ENCODE measurements around the gene ANKRD39. TPM values are rescaled to one million over a fixed set of nuclear protein-coding genes. Genes with fewer than 3 reads are reported as not detected.

Gene ANKRD39
- total RNA-seq, 1 donor, result 6.1 TPM

DNA sequence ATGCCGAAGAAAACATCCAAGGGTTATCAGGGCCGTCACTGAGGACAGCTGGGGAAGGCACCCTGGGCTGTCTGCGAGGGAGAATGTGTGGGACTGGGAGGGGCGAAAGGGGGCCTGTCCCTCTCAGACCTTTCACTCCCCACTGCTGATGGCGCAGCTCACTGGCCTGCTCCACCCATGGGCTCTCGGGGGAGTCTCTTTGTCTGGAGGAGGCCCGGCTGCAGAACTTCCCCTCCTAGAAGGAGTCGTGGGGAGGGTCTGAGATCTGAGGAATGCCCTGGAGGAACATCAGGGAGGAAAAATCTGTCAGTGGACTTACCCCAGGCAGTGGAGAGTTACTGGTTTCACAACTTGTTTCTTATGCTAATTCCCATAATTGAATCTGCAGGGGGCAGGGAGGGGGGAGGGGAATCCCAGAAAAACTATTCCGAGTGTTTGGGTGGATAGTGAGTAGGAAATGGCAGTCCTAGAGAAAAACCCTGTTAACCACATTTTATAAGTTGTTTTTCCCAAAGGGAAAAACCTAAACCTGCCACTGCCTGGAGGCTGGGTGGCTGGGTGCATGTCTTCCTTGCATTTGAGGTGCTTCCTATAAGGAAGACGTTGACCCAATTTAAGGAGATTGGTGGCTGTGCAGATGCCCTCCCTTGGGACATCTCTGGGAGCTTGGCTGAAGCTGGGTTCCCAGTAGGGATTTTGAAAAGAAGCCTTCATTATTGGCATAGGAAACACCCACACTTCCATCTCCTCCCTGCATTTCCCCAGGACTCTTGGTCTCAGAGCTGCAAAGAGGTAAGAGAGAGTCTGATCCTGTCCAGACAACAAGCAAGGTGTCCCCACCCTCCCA lies 23.8 kb upstream of the ANKRD39 start:
- DNase-seq (ENCODE audit: low read depth), result no peak
- TF ChIP-seq CTCF (IDR thresholded peaks at IDR 0.05; ENCODE audit: insufficient read depth, low read length), result no peak
- no peak overlapping the region for H3K4me3 ChIP-seq (ENCODE audit: low read depth, low read length)

DNA sequence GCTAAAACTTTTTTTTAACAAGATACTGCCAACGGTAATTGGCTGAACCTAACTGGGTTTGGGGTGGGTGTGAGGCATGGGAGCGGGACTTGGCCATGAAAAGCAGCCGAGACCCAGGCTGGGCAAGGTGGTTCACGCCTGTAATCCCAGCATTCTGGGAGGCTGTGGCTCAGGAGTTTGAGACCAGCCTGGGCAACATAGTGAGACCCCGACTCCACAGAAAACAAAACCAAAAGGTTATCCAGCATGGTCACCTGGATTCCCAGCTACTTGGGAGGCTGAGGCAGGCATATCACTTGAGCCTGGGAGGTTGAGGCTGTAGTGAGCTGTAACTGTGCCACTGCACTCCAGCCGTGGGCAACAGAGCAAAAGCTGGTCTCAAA lies 23.1 kb upstream of the ANKRD39 start:
- TF ChIP-seq CTCF (IDR thresholded peaks at IDR 0.05; ENCODE audit: insufficient read depth, low read length), result no peak
- H3K4me3 ChIP-seq (ENCODE audit: low read depth, low read length), result no peak overlapping the region
- DNase-seq (ENCODE audit: low read depth), result no peak

- TF ChIP-seq CTCF (IDR thresholded peaks at IDR 0.05; ENCODE audit: insufficient read depth, low read length), result no peak
- H3K4me3 ChIP-seq (ENCODE audit: low read depth, low read length), result no peak overlapping the region
- no peak for DNase-seq (ENCODE audit: low read depth)
Observed at GRCh38 chr2:96879545-96880040, 21.8 kb upstream of the ANKRD39 start.

DNA sequence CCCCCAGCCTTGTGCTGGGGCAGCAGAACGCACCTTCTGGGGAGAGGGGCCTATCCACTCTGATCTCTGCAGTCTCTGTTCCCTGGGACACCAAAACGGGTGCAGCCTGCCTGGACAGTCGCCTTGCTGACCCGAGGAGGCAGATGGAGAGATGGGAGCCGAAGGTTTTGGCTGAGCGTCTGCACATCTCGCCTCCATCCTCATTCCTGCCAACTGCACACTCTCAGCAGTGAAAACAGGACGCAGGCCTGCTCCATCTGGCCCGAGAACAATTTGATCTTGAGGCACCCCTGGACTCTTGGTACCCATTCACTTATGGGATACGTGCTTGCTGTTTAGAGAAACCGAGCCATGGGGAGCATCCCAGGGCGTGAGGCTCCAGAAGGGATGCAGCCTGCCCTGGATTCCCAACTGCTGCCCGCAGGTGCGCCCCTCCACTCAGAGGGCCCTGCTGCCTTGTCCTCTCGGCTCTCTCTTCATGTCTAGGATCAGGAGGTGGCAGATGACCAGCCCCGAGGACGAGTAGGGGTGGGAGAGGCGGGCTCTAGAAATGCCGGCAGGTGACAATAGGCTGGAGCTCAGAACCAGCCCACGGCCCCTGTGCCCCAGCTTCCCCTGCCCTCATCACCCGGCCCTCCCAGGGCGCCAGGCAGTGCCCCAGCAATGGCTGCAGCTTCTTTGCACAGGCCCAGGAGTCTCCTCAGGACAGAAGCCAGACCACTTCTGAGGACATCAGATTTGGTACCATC lies 21.2 kb upstream of the ANKRD39 start:
- no peak overlapping the region for H3K4me3 ChIP-seq (ENCODE audit: low read depth, low read length)
- DNase-seq (ENCODE audit: low read depth), result no peak
- no peak for TF ChIP-seq CTCF (IDR thresholded peaks at IDR 0.05; ENCODE audit: insufficient read depth, low read length)

DNA sequence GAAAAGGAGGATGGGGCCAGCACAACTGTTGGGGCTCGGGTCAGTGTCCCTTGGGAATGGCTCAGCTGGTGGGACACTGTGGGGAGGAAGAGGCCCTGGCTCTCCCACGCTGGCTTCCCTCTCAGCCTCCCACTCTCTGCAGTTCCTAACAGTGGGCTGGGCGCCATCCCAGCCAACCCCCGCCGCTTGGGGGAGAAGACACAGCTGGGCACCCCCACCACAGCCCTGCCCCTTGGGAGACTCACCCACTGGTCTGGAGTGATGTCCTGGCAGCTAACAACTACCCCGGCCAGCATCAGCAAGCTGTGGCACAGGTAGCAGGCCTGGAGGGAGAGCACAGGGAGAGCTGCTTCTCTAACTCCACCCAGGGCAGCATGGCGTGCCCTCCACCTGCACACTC lies 20.4 kb upstream of the ANKRD39 start:
- DNase-seq (ENCODE audit: low read depth), result no peak
- TF ChIP-seq CTCF (IDR thresholded peaks at IDR 0.05; ENCODE audit: insufficient read depth, low read length), result no peak
- H3K4me3 ChIP-seq (ENCODE audit: low read depth, low read length), result no peak overlapping the region

DNA sequence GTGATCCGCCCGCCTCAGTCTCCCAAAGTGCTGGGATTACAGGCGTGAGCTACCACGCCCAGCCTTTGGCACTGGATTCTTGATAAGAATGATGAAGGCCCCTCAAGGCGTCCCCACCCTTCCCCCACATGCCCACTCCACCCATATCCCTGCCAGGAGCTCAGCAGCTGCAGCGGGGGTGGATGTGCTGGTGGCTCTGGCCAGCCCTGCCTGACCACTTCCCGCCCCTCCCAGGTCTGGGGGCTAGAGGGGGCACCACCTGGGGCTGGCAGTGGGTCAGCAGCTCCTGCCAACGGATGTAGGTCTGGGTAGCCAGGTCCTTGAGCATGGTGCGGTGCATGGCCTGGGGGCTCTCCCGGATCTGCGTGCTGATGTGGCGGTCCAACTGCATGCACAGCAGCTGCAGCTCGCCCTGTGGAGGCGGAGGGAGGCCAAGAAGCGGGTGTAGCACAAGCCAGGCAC lies 19.8 kb upstream of the ANKRD39 start:
- DNase-seq (ENCODE audit: low read depth), result no peak
- no peak for TF ChIP-seq CTCF (IDR thresholded peaks at IDR 0.05; ENCODE audit: insufficient read depth, low read length)
- H3K4me3 ChIP-seq (ENCODE audit: low read depth, low read length), result no peak overlapping the region

All from fibroblast of the aortic adventitia (primary cell).